ENCODE results near the gene COL4A1.

COL4A1 gene

DNA sequence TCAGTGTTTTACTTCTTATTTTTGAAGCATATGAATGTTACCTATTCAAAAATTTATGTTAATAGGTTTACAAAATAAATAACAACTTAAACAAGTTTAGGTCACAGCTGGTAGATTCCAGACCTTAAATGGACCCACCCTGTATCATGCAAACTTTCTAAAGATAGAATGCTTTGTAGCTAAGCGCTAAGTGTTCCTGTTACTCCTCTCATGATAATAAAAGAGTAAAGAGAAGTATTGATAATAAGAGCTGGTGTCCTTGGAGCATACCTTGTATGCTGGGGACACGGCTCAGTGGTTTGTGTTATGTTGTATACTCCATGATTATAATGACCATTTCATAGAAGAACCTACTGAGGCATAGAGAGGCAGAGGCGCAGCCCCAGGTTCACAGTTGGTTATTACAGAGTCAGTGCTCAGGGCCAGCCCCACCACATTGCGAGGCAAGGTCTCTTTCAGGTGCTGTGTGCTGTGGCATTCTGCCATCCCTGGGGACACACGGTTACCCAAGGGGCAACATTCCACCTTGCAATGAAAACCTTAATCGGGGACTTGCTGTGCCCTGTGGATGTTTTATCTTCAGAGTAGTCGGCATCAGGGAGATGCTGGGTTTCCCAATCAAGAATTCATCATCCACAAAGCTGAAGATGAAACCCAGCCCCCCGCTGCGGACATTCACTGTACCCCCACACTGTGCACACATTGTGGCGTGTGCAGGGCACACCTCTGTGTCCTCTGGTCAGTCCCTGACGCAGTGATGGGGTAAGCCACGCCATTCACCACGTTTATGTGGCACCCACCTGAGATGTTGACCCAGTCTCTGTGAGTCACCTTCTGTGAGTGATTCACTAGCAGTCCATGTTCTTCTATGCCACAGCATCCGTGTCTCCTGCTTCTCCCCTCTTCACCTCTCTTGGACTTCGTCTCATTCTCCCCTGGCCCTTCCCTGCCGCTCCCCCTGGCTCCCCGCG is 186.7 kb downstream of the COL4A1 start:
- H3K4me3 ChIP-seq (ENCODE audit: low read length, poor library complexity, severe bottlenecking): no peak overlapping the region

DNA sequence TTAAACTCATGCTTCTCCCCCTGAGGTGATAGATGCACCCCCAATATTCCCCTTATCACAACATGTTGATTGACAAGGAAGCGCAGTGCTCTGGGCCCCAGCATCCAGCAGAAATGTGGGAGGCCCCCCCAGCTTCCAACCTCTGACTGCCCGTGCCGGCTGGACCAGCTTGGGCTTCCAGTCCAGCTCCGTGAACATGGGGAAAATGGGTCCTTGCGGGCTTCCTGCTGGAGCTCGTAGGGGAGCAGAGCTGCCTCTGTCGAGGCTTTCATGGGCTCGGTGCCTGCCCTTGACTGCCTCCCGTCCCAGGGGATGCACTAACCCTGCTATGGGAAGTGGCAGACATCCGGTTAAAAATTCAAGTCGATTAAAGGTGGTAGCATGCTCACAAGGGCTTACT is 188.9 kb downstream of the COL4A1 start:
- H2AFZ ChIP-seq (ENCODE audit: low read length): no peak overlapping the region
- H3K27me3 ChIP-seq (ENCODE audit: insufficient read depth, low read length, poor library complexity, severe bottlenecking): no peaks in the 10 kb centered on the region
- no peaks in the 10 kb centered on the region for H3K4me1 ChIP-seq (ENCODE audit: insufficient read depth, low read length, poor library complexity, severe bottlenecking)
- TF ChIP-seq CTCF (conservative IDR thresholded peaks at IDR 0.05; ENCODE audit: low read length): no peak
- TF ChIP-seq EZH2phosphoT487 (IDR thresholded peaks at IDR 0.05; ENCODE audit: borderline replicate concordance): no peak
- H3K9me3 ChIP-seq (ENCODE audit: insufficient read depth, low read depth, low read length): no peaks in the 10 kb centered on the region
- no peaks in the 10 kb centered on the region for H3K36me3 ChIP-seq (ENCODE audit: insufficient read depth, low read length)
- no peak overlapping the region for H3K9ac ChIP-seq (ENCODE audit: low read depth, low read length, poor library complexity, severe bottlenecking)
- no peaks in the 10 kb centered on the region for H3K79me2 ChIP-seq (ENCODE audit: insufficient read depth, low read length)
- H3K9me2 ChIP-seq (replicated peaks; ENCODE audit: low read depth, low read length): no peaks in the 10 kb centered on the region
- H4K20me1 ChIP-seq (ENCODE audit: insufficient read depth, low read length, poor library complexity, severe bottlenecking): no peaks in the 10 kb centered on the region
- H3K4me2 ChIP-seq (ENCODE audit: low read depth, low read length, poor library complexity, severe bottlenecking): no peak overlapping the region
- H3K4me3 ChIP-seq (ENCODE audit: low read length, poor library complexity, severe bottlenecking): no peak overlapping the region
- H3F3A ChIP-seq (ENCODE audit: low read depth): no peaks in the 10 kb centered on the region

More for the DNA sequence above, 186.7 kb downstream of the COL4A1 start:
- H3K9me2 ChIP-seq (replicated peaks; ENCODE audit: low read depth, low read length): no peaks in the 10 kb centered on the region
- no peak overlapping the region for H2AFZ ChIP-seq (ENCODE audit: low read length)
- H3K4me2 ChIP-seq (ENCODE audit: low read depth, low read length, poor library complexity, severe bottlenecking): no peak overlapping the region
- no peaks in the 10 kb centered on the region for H3K9me3 ChIP-seq (ENCODE audit: insufficient read depth, low read depth, low read length)
- H3K79me2 ChIP-seq (ENCODE audit: insufficient read depth, low read length): no peaks in the 10 kb centered on the region
- no peaks in the 10 kb centered on the region for H3K36me3 ChIP-seq (ENCODE audit: insufficient read depth, low read length)
- no peaks in the 10 kb centered on the region for H3K4me1 ChIP-seq (ENCODE audit: insufficient read depth, low read length, poor library complexity, severe bottlenecking)
- no peak overlapping the region for H3K9ac ChIP-seq (ENCODE audit: low read depth, low read length, poor library complexity, severe bottlenecking)
- H4K20me1 ChIP-seq (ENCODE audit: insufficient read depth, low read length, poor library complexity, severe bottlenecking): no peaks in the 10 kb centered on the region
- no peaks in the 10 kb centered on the region for H3F3A ChIP-seq (ENCODE audit: low read depth)
- H3K27me3 ChIP-seq (ENCODE audit: insufficient read depth, low read length, poor library complexity, severe bottlenecking): no peaks in the 10 kb centered on the region
- TF ChIP-seq EZH2phosphoT487 (IDR thresholded peaks at IDR 0.05; ENCODE audit: borderline replicate concordance): no peak
- TF ChIP-seq CTCF (conservative IDR thresholded peaks at IDR 0.05; ENCODE audit: low read length): no peak

DNA sequence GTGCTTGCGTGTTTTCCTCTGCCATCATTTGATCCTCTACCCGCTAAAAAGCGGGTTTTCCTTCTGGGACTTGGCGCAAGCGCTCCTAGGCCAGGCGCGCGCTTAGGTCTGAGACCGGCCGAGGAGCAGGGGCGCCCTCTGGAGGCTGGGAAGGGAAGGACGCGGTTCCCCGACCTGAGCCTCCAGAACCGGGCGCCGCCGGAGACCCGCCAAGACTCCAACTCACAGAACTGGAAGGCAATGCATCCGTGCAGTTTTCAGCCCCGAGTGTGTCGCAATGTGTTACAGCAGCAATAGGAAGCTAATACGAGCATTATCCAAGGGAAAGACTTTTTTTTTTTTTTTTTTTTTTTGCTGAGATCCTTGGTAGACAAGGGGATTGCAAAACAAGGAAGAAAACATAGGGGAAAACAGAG is 190.9 kb downstream of the COL4A1 start:
- TF ChIP-seq EZH2phosphoT487 (IDR thresholded peaks at IDR 0.05; ENCODE audit: borderline replicate concordance): no peak
- TF ChIP-seq CTCF (conservative IDR thresholded peaks at IDR 0.05; ENCODE audit: low read length): peak; percentile 80
- no peaks in the 10 kb centered on the region for H3K4me1 ChIP-seq (ENCODE audit: insufficient read depth, low read length, poor library complexity, severe bottlenecking)
- H3F3A ChIP-seq (ENCODE audit: low read depth): no peaks in the 10 kb centered on the region
- H3K79me2 ChIP-seq (ENCODE audit: insufficient read depth, low read length): no peaks in the 10 kb centered on the region
- no peak overlapping the region for H3K9ac ChIP-seq (ENCODE audit: low read depth, low read length, poor library complexity, severe bottlenecking)
- H2AFZ ChIP-seq (ENCODE audit: low read length): no peak overlapping the region
- no peaks in the 10 kb centered on the region for H3K9me2 ChIP-seq (replicated peaks; ENCODE audit: low read depth, low read length)
- no peaks in the 10 kb centered on the region for H3K9me3 ChIP-seq (ENCODE audit: insufficient read depth, low read depth, low read length)
- no peaks in the 10 kb centered on the region for H4K20me1 ChIP-seq (ENCODE audit: insufficient read depth, low read length, poor library complexity, severe bottlenecking)
- H3K27me3 ChIP-seq (ENCODE audit: insufficient read depth, low read length, poor library complexity, severe bottlenecking): no peaks in the 10 kb centered on the region
- H3K36me3 ChIP-seq (ENCODE audit: insufficient read depth, low read length): no peaks in the 10 kb centered on the region
- H3K4me2 ChIP-seq (ENCODE audit: low read depth, low read length, poor library complexity, severe bottlenecking): no peak overlapping the region
- H3K4me3 ChIP-seq (ENCODE audit: low read length, poor library complexity, severe bottlenecking): no peak overlapping the region

Measured in Loucy (cell line).